Measurements from ENCODE around the gene SLN. TPM values are rescaled to one million over a fixed set of nuclear protein-coding genes. Genes with fewer than 3 reads are reported as not detected.

The SLN gene
- total RNA-seq, 2 experiments from 2014 or later: not detected

DNA sequence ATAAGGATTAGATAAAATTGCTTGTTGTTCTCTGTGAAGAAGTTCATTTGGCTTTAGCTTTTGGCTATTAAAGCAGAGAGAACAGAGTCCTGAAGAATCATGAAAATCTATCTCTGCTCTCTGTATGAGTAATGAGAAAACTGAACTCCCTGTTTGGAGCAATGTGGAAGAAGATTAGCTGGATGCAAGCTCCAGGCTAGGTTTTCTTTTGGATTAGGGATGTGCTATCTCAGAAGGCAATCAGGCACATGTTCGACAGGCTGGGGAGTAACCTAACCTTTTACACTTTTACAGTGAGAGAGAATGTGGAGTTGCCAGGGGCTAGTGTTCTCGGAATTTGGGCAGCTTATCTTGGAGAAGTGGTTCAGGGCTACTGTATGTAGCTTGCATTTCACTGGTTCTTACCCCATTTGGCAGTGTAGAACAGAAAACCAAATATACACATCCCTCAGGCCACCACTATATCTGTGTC lies 8.5 kb upstream of the SLN start:
- ChIA-PET CTCF (no interaction called here), POLR2A (no interaction called here)

DNA sequence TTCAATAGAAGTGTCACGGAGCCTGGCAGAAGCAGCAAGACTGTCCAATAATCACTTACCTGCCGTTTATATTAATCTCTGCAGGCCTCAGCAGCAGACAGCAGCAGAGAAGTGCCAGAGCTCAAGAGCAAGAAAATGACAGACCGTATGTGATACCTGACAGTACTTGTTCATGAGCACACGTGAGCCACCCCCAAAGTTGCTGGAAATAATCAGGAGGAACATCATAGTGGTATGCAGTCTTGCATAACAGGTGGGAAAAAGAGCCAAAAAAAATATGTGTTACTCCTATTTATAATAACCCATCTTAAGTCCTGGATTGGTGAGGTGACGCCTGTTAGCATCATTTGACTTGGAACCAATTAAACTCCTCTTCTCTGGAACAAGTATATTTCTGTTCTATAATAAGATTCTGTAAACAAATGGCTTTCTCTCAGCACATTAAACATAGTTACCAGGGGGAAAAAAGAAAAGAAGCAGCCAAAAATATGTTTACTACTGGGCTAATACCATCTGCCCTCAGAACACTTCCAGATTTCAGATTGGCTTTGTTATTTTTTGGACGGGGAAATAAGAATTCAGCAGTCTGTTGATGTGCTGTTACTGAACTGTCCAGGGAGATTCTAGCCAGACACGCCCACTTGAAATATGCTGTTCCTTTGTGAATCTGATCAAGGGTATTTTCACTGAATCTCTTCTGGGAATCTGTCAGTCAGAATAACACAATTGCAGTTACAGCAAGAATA lies 7.9 kb upstream of the SLN start:
- ChIA-PET POLR2A (no interaction called here), CTCF (no interaction called here)

DNA sequence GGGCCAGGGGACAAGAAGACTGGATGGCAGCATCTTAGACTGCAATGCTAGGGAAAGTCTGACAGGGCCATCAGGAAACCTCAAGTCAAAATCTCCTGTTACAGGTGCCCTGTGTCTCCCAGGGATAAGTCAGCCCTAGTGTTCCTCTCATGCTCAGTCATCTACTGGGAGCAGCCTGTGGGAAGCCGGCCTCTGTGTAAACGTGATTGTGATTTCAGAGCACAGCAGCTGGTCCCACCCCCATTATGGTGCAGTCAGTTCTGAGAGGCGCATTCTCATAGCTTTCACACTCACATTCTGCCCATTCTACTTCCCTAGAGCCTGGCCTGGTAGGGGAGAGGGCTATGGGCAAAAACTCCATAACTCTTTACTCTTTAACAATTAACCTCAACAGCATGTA lies 7.2 kb upstream of the SLN start:
- CTCF ChIA-PET: no interaction called here

DNA sequence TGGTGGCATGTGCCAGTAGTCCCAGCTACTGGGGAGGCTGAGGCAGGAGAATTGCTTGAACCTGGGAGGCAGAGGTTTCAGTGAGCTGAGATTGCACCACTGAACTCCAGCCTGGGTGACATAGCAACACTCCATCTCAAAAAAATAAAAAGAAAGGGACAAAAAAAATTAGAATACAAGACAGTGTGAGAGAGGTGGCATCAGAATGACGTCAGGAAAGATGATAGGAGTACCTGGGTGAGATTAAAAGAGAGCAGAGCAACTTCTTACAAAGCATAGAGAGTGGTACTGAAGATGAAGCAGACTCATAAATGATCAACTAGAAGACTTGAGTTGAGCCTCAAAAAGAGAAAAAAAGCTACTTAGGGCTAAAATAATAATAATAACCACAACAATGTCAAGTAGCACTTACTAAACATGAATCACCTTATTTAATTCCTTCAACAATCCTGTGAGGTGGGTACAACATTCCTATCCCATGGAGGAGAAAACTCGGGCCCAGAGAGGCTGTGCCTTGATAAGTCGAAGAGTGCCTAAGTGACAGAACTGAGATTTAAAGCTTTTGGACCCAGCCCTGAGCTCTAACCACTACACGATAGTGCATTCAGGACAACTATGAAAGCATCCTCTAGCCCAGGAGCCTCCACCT lies 5.2 kb upstream of the SLN start:
- ChIA-PET POLR2A (no interaction called here), CTCF (no interaction called here)

More for the DNA sequence above, 7.2 kb upstream of the SLN start:
- POLR2A ChIA-PET: no interaction called here

DNA sequence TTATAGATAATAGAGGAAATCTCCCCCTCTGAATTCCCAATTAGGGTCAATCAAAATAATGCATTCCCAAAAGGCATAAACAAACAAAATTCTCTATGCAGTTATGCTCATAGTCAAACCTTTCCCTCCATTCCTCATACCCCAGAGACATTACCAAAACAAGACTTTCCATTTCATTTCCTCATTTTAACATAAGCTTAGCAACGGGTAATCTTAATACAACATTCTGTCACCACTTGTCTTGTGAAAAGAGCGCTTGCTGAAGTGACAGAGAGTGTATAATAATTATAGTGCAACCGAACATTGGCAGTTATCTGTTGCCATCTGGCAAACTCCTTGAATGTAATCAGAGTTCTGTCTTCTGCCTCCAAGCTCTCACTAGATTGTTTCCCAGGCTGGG lies 1.2 kb upstream of the SLN start:
- ChIA-PET POLR2A (no interaction called here), CTCF (no interaction called here)

DNA sequence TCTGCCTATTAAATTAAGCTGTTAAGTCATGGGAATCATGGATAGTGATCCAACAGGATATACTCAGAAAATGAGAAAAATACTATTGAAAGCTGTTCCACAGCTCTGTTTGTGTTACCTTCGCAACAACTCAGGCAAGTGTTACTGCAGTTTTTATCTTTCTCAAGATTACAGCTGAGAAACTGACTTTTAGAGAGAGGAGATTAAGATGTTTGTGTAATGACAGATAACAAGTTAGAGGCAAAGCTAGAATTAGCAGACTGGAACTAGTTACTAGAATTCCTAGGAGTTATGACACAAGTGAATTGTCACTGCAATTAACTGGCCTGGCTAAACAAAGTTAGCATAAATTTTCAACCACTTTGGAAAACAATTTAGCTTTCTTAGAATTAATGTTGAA lies 1.6 kb downstream of the SLN start:
- ChIA-PET CTCF (no interaction called here), POLR2A (no interaction called here)

DNA sequence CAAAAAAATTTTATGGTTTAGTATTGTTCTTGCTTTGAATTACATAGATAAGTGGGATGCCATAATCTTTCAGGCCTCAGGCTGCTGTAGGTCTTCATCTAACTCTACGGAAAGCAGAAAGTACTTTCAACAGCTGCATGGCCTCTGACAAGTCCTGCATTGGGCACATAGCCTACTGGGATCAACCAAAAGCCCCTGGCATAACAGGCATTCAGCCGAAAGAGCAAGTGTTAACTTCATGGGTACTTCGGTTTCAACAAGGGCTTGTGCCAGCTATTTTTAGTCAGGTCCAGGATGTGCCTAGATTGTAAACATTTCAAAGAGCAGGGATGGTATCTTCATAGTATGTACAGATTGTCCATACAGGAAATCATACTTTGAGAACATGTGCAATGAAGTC lies 3.1 kb downstream of the SLN start:
- POLR2A ChIA-PET: no interaction called here
- CTCF ChIA-PET: no interaction called here

DNA sequence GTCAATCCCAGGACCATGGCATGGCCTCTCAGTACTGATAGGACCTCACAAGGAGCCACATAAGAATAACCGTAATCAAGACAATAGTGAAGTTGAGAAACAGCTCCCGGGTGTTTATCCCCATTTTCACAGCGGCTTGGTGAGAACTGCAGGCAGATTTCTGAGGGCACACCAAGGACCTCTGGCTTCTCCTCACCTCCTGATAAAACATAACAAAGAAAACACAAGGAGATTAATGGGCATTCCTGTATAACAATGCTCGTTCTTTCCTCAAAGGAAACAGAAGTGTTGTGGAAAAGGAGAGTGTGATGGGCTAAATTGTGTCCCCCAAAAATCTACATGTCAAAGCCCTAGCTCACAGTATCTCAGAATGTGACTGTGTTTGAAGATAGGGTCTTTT lies 4.0 kb downstream of the SLN start:
- CTCF ChIA-PET: no interaction called here
- POLR2A ChIA-PET: no interaction called here

DNA sequence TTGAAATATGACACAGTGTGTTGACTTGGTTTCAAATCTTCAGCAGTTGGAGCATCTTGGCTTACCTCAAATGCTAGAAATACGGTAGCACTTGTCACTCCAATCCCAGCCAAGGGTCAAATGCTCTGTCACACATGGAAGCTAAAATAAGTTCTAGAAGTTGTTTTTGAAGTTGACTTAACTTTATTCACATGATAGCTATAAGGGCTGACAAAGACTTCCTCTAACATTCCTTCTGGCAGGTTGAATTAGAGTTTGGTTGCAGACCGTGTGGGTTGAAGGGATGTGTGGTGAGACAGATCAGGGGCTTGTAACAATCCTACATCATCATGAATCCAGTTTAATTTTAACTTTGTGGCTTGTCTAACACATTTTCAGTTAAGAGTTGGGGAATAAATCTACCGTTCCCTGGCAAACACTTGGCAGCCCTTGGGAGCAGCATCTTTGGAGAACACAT lies 4.6 kb downstream of the SLN start:
- POLR2A ChIA-PET: no interaction called here
- CTCF ChIA-PET: no interaction called here

DNA sequence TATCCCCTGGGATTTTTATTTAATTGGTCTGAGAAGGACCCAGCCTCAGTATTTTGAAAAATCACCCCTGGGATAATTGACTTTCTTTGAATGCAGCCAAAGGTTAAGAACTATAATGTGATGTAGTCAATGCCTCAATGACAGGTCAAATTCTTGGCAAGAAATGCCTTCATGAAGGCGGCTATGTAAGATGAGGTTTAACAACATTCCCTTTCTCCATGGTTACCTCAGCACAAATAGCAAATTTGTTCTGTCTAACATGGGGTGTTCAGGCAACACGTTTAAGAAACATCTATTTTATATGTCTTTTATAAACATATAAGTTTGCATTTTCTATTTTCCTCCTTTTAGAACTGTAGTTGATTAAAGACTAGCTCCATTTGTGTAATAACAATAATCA lies 5.3 kb downstream of the SLN start:
- POLR2A ChIA-PET: no interaction called here
- CTCF ChIA-PET: no interaction called here

DNA sequence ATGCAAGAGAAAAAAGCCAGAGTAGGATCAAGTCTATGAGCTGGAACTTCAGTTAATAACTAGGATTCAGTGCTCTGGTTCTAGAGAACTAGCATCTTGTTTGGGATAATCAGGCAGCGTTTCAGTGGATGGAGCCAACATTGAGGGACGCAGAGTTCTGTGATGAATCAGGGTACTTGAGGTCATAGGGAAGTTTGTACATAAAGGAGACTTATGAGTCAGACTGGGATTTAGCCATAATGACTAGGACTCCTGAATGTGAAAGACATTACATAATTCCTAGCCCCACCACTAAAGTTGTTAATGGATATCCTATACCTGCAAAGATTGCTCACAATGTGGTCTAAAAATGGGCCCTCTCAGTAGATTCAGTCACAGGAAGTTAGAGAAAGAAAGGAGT lies 6.8 kb downstream of the SLN start:
- CTCF ChIA-PET: no interaction called here
- POLR2A ChIA-PET: no interaction called here

DNA sequence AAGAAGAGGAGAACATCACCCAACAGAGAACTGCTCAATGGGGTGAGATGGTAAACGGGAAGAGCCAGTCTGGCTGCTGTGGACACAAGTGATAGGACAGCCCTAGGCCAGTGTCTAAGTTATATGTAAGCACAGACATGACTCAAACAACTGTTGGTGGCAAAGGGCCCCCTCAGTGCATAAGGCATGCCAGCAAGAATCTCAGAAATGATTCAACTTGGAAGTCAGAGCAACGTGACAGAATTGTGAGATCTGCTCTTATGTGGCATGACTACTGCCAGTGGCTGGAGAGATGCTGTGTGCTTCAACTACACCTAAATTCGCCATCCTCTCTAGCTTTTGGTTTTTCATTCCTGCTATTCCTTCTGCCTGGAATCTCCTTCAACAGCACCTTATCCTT lies 7.4 kb downstream of the SLN start:
- ChIA-PET POLR2A (no interaction called here), CTCF (no interaction called here)

DNA sequence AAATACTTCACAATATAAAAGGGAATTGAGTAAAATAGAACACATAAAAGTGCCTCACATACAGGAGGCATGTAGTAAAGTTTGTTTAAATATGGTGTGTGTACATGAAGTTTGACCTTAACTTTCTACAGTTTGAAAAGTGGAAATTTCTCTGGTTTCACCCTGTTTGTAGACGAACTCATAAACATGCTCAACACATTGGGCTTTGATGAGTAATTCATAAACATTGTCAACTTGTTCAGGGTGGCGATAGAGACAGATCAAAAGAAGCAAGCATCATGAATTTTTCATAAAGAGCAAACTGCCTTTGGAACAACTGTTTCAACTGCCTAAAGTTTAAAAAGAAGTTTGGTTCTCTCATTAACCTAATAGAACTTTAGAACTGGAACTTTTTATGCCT lies 9.1 kb downstream of the SLN start:
- ChIA-PET CTCF (no interaction called here), POLR2A (no interaction called here)

DNA sequence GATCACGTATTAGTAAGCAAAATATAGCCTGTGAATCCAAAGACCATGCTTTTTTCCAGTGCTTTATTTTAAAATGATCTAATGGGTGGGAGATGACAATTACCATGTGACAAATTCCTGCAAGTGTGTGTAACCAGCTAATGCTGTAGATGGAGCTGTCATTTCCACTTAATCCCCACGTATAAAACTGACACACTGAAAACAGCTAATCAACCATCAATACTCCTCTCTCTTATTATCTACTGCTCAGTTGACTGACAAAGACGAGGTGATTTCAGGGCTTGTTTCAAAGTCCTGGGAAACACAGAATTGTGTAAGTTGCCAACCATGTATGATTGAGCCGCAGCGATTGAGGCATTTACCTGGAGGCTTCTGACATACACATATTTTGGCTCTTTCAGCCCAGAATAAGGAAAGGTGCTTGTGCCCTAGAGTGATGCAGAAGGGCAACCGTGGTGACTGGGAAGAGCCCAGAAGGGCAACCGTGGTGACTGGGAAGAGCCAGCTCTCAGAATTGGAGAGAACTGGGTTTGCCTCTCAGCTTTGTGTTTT lies 9.7 kb downstream of the SLN start:
- CTCF ChIA-PET: no interaction called here
- POLR2A ChIA-PET: interaction anchor here (1.1 kb wide), 1 partner anchor 59 kb away, joined by 3 read pairs; no protein-coding TSS in a partner anchor

DNA sequence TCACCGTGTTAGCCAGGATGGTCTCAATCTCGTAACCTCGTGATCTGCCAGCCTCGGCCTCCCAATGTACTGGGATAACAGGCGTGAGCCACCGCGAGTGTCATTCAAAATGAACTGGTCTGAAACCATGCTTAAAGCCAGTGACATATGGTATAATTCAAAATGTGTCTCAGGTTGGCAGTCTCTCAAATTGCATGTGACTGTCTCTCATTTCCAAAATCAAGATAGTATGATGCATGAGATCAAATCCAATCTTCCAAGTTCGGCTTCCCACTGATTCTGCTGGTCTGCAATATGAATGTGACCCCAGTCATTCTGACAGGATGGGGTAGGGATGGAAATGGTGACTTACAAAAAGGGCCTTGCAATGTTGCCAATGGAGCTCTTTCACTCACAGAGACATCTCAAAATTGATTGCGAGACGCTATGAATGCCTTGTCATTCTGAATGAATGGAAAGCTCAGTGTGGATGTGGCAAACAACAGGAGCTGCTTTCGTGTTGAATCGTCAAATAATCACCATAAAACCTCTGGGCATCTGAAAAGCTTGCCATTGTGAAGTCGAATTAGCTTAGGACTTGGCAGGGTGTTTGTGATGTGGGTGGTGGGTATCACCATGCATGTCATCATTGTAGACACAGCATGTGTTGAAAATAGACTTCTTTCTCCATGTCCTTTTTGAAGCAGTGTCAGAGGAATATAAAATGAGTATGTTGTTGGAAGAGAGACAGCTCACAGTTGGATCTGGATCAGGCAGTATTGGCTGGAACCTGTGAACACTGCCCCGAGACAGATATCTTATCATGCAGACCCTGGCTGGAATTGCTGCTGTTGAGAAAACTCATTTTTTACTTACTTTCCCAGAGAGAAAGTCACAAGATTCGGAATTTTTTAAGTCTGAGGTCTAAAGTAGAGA lies 12.2 kb downstream of the SLN start:
- ChIA-PET CTCF (interaction anchor here (1.0 kb wide), 1 partner anchor 202 kb away, joined by 3 read pairs; no protein-coding TSS in a partner anchor), POLR2A (no interaction called here)

DNA sequence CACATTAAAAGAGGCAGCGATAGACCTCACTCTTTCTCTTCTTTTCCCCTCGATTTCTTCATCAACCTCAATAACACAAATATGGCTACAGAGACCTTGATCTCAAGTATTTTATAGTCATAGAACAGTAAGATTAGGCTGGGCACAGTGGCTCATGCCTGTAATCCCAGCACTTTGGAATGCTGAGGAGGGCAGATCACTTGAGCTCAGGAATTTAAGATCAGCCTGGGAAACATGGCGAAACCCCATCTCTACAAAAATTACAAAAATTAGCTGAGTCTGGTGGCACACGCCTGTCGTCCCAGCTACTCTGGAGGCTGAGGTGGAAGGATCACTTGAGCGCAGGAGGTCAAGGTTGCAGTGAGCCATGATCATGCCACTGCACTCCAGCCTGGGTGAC lies 14.6 kb downstream of the SLN start:
- ChIA-PET POLR2A (no interaction called here), CTCF (no interaction called here)

DNA sequence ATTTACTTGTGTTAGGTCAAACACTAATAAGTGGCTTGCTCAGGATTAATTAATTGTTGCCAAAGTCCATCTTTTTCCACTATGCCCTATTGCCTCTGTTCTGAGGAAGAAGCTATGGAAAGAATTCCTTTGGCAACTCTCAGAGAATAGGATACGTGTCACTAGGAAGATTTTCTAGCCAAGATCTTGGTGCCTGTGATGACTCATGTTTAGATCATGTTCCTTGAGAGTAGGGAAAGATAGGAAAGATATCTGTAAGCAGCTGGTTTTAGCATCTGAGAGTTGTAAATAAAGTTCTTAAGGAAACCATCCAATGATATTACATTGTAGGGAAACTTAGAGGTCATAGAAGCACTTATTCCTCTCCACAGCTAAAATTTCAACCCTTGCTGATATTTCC lies 15.7 kb downstream of the SLN start:
- POLR2A ChIA-PET: no interaction called here
- CTCF ChIA-PET: no interaction called here

DNA sequence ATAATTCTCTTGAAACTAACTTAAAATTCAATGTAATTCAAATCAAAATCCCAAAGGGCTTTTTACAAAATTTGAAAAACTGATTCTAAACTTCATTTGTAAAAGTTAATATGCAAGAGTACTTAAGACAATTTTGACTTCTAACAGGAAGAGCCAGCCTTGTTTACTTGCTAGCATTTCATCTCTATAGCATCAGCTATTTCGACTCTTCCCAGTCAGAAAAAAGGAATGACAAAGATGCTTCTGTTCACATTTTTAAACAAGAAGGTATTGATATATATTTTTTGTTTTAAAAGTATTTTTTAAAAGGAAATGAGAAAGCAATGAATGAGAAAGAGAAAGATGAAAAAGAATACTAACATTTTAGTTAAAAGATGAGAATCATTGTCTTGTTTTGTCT lies 16.4 kb downstream of the SLN start:
- ChIA-PET CTCF (no interaction called here), POLR2A (no interaction called here)

DNA sequence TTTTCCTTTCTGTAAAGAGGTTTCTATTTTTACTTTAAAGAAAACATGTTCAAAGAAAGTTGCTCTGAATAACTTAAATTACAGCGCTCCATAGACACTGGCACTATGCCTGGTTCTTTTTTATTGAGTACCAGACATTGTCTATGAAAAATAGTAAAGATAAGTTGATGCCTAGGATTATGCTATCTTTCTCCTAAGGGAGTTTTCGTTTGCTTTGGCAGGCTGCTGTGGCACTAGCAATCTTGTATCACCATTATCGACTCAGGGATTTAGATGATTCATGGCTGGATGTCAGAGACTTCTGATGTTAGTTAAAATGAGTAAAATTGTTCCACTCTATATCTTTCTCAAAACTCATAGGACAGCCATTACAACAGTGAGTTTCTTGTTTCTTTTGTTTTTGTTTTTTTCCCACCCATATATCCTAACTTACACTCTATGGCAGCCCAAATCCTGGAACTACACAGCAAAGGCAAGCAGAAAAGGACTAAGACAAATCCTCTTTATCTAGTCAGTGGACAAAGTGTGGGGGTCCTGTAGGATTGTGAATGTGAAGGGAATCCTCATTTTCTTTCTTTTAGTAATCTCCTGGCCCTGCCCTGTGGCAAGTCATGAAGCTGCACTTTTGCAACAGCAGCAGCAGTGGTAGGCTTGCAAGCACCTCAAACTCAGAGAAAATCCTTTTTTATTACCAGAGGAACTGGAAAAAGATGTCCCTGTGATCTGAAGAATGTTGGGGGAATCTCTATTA lies 20.7 kb downstream of the SLN start:
- POLR2A ChIA-PET: no interaction called here
- CTCF ChIA-PET: interaction anchor here (1.4 kb wide), 1 partner anchor 116 kb away, joined by 3 read pairs; no protein-coding TSS in a partner anchor

All from activated CD8-positive, alpha-beta memory T cell treated with anti-CD3 and anti-CD28 coated beads for 36 hours (primary cell).